Activated T-helper 9 cell treated with anti-CD3 and anti-CD28 coated beads, Interleukin-2, amount 50 U/mL, for 16 hours (primary cell): ENCODE results near the gene RNF8.
A peak's percentile ranks its signal among the peaks of the same experiment; 100 is the strongest.
"Not testable (repeated sequence)": the region's sequence is repeated elsewhere in the genome, so short reads cannot be mapped to it uniquely, and the experiment has no call there.

Source experiments
- DNase-seq: peaks from one replicate; pipeline ENCODE4 v3.0.0-alpha.2; 2020; ENCODE audit warnings: low read depth

Gene RNF8, protein sequence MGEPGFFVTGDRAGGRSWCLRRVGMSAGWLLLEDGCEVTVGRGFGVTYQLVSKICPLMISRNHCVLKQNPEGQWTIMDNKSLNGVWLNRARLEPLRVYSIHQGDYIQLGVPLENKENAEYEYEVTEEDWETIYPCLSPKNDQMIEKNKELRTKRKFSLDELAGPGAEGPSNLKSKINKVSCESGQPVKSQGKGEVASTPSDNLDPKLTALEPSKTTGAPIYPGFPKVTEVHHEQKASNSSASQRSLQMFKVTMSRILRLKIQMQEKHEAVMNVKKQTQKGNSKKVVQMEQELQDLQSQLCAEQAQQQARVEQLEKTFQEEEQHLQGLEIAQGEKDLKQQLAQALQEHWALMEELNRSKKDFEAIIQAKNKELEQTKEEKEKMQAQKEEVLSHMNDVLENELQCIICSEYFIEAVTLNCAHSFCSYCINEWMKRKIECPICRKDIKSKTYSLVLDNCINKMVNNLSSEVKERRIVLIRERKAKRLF

DNA sequence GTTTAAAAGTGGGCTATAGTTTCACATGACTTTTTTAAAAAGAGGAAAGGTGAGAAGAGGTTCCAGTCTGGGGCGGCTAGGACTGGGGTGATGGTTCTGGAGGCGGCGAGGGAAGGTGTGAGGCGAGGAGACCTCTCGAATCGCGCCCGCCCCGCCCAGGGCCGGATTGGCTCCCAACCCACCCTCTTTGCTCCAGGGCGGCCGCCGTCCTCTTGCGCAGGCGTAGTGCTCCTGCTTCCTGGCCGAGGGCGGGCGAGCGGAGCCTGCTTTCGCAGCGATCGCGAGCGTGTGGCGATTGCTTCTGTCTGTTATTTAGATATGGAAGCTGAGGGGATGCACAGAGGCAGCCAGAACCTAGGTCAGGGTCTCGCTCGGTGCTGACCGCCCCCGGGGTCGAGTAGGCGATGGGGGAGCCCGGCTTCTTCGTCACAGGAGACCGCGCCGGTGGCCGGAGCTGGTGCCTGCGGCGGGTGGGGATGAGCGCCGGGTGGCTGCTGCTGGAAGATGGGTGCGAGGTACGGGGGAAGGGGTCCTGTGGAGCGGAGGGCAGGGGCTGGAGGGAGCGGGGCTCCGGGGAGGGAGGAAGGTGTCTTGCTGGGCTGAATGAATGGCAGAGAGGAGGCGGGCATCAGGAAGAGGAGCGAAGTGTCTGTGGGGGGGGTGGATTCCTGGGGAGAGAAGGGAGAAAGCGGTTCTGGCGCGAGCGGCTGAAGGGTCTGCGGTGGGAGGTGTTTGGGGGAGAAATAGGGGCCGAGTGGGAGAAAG is at the start of gene RNF8:
RNF8 (plus strand) TSS at position 223 of the 765 bp plus-strand sequence; CDS start at position 405, 182 bp downstream.
- DNase-seq: peak; percentile 84

DNA sequence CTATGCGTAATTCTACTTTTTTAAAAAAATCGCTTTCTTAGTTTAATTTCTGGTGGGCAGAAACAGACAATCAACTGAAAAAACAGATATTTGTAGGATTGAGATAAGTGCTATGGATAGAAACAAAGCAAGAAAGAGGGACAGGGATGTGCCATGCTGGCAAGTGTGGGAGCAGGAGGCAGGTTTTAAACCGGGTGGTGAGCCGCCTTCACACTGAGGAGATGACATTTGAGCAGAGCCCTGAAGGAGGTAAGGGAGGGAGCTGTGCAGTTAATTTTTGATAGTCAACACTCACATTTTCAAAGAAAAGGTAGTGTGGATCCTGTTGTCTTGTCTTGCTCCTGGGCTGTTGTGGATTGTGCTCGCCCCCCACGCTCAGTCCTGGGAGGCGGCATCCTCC is 49.0 kb upstream of the RNF8 start:
- DNase-seq: no peak

DNA sequence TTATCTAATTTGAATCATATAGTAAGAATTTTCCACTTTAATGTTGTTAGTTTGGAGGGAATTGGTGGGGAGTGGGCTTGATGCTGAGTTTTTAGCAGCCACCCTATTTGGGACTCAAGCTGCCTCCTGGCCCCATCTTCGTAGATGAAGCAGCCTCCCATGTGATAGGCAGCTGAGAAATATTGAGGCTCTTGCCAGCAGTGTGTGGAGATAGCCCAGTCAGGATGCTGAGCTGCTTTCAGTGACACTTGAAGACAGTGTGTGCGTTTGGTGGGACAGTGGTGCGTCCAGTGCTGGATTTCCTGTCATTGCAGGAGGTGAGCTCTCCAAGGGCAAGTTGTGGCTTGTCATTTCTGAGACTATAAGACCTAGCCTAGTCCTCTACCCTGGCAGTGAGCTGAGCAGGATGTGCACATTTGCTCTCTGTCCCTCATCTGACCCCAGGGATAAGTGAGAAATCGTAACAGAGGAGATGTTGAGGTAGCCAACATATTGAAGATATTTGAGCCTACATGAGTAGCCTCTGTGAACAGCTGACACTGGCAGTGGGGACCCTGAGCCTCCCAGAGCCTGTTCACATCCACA is 47.9 kb upstream of the RNF8 start:
- no peak for DNase-seq

DNA sequence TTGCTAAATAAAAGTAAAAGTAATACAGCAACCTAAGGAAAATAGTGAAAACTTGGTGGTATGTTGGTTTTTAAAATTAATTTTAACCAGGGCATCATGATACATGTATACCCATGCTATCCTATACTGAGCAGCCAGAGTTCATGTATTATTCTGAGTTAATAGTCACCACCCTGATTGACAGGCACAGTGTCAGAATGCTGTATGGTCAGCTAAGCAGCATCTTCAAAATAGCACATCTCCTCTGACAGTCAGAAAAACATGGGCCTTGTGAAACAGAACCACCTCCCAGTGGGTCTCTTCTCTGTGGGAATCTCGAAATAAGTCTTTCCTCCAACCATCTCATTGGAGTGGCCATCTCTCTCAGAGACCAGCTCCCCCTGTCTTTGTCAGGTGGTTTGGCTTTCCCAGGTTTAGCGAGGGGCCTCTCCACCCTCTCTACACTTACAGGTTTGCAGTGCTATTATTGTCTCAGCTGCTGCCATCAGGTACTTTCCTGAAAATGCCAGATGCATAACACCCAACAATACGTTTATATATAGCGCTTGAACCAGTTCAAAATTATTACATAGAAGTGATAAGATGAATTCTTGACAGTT is 47.1 kb upstream of the RNF8 start:
- no peak for DNase-seq

GRCh38 chr6:37307484-37307883 is 46.3 kb upstream of the RNF8 start:
- not testable (repeated sequence) for DNase-seq

GRCh38 chr6:37308069-37308815 is 45.5 kb upstream of the RNF8 start:
- DNase-seq: no peak

DNA sequence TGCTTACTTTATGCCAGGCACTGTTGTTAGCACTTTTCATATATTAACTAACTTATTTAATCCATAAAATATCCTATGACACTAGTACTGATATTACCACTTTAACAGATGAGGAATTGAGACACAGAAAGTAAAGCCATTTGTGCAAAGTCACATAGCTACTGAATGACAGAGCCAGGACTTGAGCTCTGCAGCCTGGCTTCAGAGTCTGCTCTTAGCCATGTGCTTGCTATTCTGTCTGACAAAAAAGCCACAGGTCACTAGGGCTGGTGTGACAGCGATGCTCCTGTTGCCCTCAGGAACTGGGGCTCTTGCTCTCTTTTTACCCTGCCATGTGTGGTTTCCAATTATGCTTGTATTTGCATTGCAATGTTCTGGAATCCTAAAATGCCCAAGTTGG is 44.7 kb upstream of the RNF8 start:
- no peak for DNase-seq

DNA sequence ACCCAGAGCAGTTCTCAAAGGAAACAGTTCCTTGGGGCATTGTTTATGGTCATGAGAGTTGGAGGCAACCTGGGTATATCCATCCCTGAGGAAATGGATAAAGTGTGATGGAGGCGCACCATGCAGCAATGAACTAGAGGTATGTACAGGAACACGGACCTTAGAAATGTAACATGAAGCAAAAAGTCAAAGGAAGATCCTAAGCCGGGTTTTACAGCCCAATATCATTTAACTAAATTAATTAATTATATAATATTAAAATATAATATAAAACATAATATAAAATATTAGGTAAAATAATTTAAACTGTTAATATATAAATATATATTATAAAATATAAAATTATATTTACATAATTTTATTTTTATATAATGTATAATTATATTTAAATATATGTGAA is 44.1 kb upstream of the RNF8 start:
- DNase-seq: no peak

- DNase-seq: no peak
These were observed 42.8 kb upstream of the RNF8 start for GRCh38 chr6:37310966-37311365.

DNA sequence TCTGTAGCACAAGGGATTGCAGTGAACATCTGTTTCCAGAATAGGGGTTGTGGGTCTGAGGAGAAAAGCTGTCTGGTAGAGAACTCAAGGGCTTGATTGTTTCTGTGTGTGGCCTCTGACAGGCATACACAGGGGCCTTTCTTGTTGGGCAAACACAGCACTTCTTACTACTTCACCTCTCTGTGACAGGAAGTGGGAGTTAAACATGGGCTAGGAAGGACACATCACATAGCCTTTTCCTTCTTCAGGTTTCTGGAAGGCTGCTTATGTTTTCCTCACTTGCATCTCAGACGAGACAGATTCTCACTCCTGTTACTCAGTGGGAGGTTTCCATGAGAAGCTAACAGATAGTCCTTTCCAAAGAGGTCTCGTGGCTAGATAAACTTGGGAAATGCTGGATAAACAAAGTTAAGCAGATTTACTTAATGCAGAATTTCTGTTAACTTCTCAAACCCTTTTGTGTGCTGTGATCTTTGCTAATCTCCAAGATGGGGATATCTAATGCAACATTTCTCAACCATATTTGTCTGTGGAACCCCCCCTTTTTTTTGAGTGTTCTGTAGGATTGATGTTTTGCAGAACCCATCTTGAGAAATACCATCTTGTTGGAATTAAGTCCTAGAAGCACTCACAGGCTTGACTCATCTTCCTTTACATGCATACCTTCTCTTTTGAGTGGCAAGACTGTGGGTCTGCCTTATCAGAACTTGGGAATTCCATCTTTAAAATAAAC is 41.9 kb upstream of the RNF8 start:
- DNase-seq: no peak

- no peak for DNase-seq
These were observed 39.9 kb upstream of the RNF8 start for GRCh38 chr6:37313723-37314486.

GRCh38 chr6:37314487-37315156 is 39.2 kb upstream of the RNF8 start:
- no peak for DNase-seq

DNA sequence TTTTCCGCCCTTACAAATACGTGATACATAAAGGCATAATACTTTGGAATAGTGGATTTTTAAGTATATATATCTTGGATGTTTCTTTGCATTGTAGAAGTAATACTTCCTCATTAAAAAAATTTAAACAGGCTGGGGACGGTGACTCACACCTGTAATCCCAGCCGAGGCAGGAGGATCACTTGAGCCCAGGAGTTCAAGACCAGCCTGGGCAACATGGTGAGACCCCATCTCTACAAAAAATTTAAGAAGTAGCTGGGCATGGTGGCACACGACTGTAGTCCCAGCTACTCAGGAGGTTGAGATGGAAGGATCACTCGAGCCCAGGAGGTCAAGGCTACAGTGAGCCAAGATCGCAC is 38.6 kb upstream of the RNF8 start:
- no peak for DNase-seq

DNA sequence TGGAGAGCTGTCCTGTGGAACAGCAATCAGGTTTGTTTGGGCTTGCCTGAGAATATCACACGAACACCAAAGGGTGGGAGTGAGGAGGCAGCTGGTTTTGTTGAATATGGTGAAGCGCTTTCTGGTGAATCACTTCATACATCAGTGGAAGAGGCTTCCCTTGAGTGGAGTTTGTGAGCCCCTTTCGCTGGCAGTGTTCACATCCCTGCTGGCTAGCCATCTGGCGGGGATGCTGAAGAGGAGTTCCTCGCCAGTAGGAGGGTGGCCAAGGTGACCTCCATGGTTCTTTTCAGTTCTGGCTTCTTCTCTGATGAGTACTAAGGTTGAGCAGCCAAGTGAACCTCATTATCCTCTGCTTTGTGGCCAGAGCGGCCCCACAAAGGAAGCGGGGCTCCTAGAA is 37.7 kb upstream of the RNF8 start:
- no peak for DNase-seq

DNA sequence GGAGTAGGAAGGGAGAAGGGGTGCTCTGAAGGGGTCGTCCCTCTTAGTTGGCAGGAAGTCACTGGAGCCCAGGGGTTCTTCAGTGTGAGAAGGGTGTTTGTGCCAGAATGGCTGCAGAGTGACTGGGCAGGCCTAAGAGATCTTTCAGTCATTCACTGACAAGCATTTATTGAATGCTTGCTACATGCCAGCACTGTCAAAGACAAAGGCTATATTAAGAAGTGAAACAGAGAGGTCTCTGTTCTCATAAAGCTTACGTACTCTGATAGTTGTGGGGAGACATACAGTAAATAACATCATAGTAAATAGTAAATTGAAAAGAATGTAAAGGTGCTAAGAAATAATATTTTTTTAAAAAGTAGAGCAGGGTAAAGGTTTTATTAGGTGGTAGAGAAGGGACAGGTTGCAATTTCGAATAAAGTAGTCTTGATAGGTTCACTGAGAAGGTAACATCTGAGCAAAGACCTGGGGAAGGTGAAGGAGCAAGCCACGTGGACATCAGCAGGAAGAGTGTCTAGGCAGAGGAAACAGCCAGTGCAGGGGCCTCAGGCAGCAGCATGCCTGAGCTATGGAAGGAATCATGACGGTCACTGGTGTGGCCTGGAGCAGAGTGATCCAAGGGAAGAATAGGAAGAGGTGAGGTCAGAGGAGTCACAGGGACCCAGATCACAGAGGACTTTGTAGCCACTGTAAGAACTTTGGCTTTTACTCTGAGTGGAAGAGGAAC is 36.3 kb upstream of the RNF8 start:
- no peak for DNase-seq

GRCh38 chr6:37319156-37319555 is 34.6 kb upstream of the RNF8 start:
- no peak for DNase-seq

- DNase-seq: no peak
These were observed 33.8 kb upstream of the RNF8 start for GRCh38 chr6:37319856-37320480.

GRCh38 chr6:37320646-37321045 is 33.1 kb upstream of the RNF8 start:
- no peak for DNase-seq

DNA sequence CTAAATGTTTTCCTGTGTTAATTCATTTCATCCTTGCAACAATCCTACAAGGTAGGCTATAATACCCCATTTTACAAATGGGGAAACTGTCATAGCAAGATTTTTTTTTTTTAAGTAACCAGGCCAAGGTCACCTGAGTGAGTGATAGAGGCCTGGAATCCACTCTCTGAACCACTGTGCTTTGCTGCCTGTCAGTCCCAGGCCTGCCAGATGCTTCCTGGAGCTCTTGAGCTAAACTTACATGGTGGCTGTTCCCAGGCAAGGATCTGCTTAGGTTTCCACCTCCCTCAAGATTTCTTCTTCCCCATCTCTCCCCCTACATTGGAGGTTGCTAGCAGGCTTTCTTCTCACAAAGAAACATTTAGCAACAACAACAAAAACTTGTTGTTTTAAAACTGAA is 32.7 kb upstream of the RNF8 start:
- DNase-seq: no peak
